Measurements from ENCODE around the gene PERCC1. TPM values are rescaled to one million over a fixed set of nuclear protein-coding genes. Genes with fewer than 3 reads are reported as not detected.

The PERCC1 gene
- total RNA-seq, 1 donor = not detected

GRCh38 chr16:1428511-1428910 is 2.4 kb upstream of the PERCC1 start:
- peak; percentile 12 for DNase-seq (ENCODE audit: low read depth)
- H3K4me3 ChIP-seq (ENCODE audit: low read depth, low read length) = no peak overlapping the region

GRCh38 chr16:1429012-1429411 is 1.9 kb upstream of the PERCC1 start:
- TF ChIP-seq CTCF (IDR thresholded peaks at IDR 0.05; ENCODE audit: insufficient read depth, low read length) = no peak
- no peak overlapping the region for H3K4me3 ChIP-seq (ENCODE audit: low read depth, low read length)
- no peak for DNase-seq (ENCODE audit: low read depth)

More at GRCh38 chr16:1428511-1428910, 2.4 kb upstream of the PERCC1 start:
- TF ChIP-seq CTCF (IDR thresholded peaks at IDR 0.05; ENCODE audit: insufficient read depth, low read length) = peak; percentile 40

- TF ChIP-seq CTCF (IDR thresholded peaks at IDR 0.05; ENCODE audit: insufficient read depth, low read length) = no peak
- H3K4me3 ChIP-seq (ENCODE audit: low read depth, low read length) = no peak overlapping the region
- no peak for DNase-seq (ENCODE audit: low read depth)
Observed at GRCh38 chr16:1429631-1430030, 1.2 kb upstream of the PERCC1 start.

GRCh38 chr16:1430214-1430758 is 592 bp upstream of the PERCC1 start:
- H3K4me3 ChIP-seq (ENCODE audit: low read depth, low read length) = no peak overlapping the region
- no peak for DNase-seq (ENCODE audit: low read depth)
- no peak for TF ChIP-seq CTCF (IDR thresholded peaks at IDR 0.05; ENCODE audit: insufficient read depth, low read length)

- DNase-seq (ENCODE audit: low read depth) = no peak
Observed at GRCh38 chr16:1431497-1432270, 806 bp downstream of the PERCC1 start.

More at GRCh38 chr16:1431497-1432270, 806 bp downstream of the PERCC1 start:
- no peak overlapping the region for H3K4me3 ChIP-seq (ENCODE audit: low read depth, low read length)
- TF ChIP-seq CTCF (IDR thresholded peaks at IDR 0.05; ENCODE audit: insufficient read depth, low read length) = no peak
